GM12801 (cell line): ENCODE measurements around the gene CHST11.

ENCODE experiments used
- CTCF ChIP-seq: IDR thresholded peaks from one replicate; pipeline ENCODE4 v1.5.1; 2011; ENCODE audit warnings: control low read depth; ENCODE audit not compliant: insufficient read length; ENCODE audit errors: extremely low read depth

CHST11 gene

GRCh38 chr12:104460041-104460719 is 3.4 kb downstream of the CHST11 start:
- TF ChIP-seq CTCF, result no peak

- TF ChIP-seq CTCF, result no peak
Observed at GRCh38 chr12:104460973-104461698, 4.4 kb downstream of the CHST11 start.

DNA sequence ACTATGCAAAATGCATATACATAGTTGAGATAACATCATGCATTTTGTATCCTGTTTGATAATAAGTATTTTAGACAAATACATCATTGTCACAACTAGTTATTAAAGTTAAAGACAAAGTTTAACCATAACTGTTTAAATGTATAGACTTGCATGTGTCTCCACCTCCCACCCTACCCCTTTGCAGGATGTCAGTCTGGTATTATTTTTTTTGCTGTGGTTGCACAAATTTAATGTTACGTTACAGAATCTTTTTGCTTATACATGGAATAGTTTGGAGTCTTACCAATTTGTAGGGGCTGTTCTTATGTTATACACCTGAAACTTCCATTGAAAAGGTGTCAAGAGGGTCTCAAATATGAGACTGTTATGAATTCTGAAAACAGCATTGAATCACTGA is 5.6 kb downstream of the CHST11 start:
- no peak for TF ChIP-seq CTCF

- no peak for TF ChIP-seq CTCF
Observed at GRCh38 chr12:104462931-104463339, 6.2 kb downstream of the CHST11 start.

- no peak for TF ChIP-seq CTCF
Observed at GRCh38 chr12:104463368-104463767, 6.6 kb downstream of the CHST11 start.

DNA sequence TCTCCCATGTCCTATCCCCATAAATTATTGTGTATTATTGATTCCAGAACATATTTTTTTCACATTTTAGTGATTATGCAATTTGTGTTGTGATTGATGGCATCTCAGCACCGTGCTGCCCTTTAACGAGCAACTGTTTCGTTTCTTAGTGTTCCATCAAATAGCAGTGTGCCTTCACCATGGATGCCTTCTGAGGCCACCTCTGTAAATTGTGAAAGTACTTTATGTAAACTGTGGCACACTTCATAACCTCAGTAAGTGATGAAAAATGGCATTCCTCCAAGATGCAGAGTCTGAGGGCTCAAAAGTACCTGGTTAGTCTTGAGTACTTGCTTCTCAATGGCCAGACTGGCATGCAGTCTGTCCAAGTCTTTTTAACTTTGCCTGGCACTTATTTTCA is 8.2 kb downstream of the CHST11 start:
- no peak for TF ChIP-seq CTCF

DNA sequence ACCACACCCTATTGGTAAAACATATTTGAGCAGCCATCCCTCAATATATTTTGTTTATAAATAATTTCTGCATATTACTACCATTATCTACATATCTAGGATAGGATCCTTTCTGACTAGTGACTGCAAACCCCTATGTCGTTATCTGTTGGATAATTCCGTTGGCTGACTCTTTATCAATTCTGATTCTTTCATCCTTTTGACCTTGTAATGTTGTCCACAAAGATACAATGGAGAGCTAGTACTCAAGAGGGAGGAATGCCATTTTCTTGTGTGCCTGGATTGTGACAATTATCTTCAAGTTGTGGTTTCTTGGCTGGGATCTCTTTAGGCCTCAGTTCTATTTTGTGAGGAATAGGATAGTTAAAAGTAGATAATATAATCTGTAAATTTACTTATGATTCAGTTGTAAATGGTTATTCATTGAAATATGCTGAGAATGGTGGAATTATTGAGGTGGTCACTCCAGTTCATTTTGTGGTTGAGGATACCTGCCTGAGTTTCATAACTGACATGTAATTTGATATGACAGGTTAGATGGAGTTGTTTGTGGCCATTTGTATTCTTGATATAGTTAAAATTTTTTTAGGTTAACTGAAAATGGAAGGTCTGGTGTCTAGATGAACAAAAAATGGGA is 10.1 kb downstream of the CHST11 start:
- no peak for TF ChIP-seq CTCF
